GM11168 (cell line): ENCODE data around the gene ORAI3.

Experiments used
- in situ Hi-C: fragments of 300-500 bp; cut with MboI; formaldehyde crosslinking; loops from one replicate; pipeline ENCODE4 v1.12.0; 2022; ENCODE audit warnings: low sequenced_read_pairs; ENCODE audit not compliant: unreplicated experiment

The ORAI3 gene

GRCh38 chr16:30984669-30985400, 36.0 kb downstream of the ORAI3 start, which contains the start of gene HSD3B7:
HSD3B7 (plus strand) TSS chr16:30985207; CDS start chr16:30985659, 452 bp downstream.
- in situ Hi-C loops: loop anchor here (25.0 kb wide), 2 partner anchors 302 to 452 kb away; partner anchors contain the start of genes COX6A2 and ZNF843

- in situ Hi-C loops: loop anchor here (25.0 kb wide), 2 partner anchors 302 to 452 kb away; partner anchors contain the start of genes COX6A2 and ZNF843
Measured at GRCh38 chr16:30985401-30986128, 36.7 kb downstream of the ORAI3 start.

- in situ Hi-C loops: loop anchor here (25.0 kb wide), 2 partner anchors 301 to 451 kb away; partner anchors contain the start of genes COX6A2 and ZNF843
Measured at GRCh38 chr16:30986129-30986991, 37.5 kb downstream of the ORAI3 start.

- in situ Hi-C loops: loop anchor here (25.0 kb wide), 2 partner anchors 300 to 450 kb away; partner anchors contain the start of genes COX6A2 and ZNF843
Measured at GRCh38 chr16:30987581-30988190, 38.8 kb downstream of the ORAI3 start.

GRCh38 chr16:30989469-30990047, 40.7 kb downstream of the ORAI3 start:
- in situ Hi-C loops: loop anchor here (25.0 kb wide), 2 partner anchors 298 to 448 kb away; partner anchors contain the start of genes COX6A2 and ZNF843

- in situ Hi-C loops: loop anchor here (25.0 kb wide), 2 partner anchors 297 to 447 kb away; partner anchors contain the start of genes COX6A2 and ZNF843
Measured at GRCh38 chr16:30990105-30990504, 41.2 kb downstream of the ORAI3 start.

GRCh38 chr16:30991052-30991451, 42.2 kb downstream of the ORAI3 start:
- in situ Hi-C loops: loop anchor here (25.0 kb wide), 2 partner anchors 296 to 446 kb away; partner anchors contain the start of genes COX6A2 and ZNF843

- in situ Hi-C loops: loop anchor here (25.0 kb wide), 2 partner anchors 295 to 445 kb away; partner anchors contain the start of genes COX6A2 and ZNF843
Measured at GRCh38 chr16:30992276-30992780, 43.5 kb downstream of the ORAI3 start.

- in situ Hi-C loops: loop anchor here (25.0 kb wide), 2 partner anchors 294 to 444 kb away; partner anchors contain the start of genes COX6A2 and ZNF843
Measured at GRCh38 chr16:30992931-30993816, 44.3 kb downstream of the ORAI3 start.

GRCh38 chr16:30995927-30996323, 47.1 kb downstream of the ORAI3 start:
- in situ Hi-C loops: loop anchor here (25.0 kb wide), 2 partner anchors 291 to 441 kb away; partner anchors contain the start of genes COX6A2 and ZNF843

- in situ Hi-C loops: loop anchor here (25.0 kb wide), 2 partner anchors 291 to 441 kb away; partner anchors contain the start of genes COX6A2 and ZNF843
Measured at GRCh38 chr16:30996324-30996984, 47.6 kb downstream of the ORAI3 start.

GRCh38 chr16:30996985-30997724, 48.3 kb downstream of the ORAI3 start:
- in situ Hi-C loops: loop anchor here (25.0 kb wide), 2 partner anchors 290 to 440 kb away; partner anchors contain the start of genes COX6A2 and ZNF843

GRCh38 chr16:30997725-30998711, 49.1 kb downstream of the ORAI3 start:
- in situ Hi-C loops: loop anchor here (25.0 kb wide), 2 partner anchors 289 to 439 kb away; partner anchors contain the start of genes COX6A2 and ZNF843

GRCh38 chr16:30998852-30999761, 50.2 kb downstream of the ORAI3 start:
- in situ Hi-C loops: loop anchor here (25.0 kb wide), 2 partner anchors 288 to 438 kb away; partner anchors contain the start of genes COX6A2 and ZNF843
